Endodermal cell (in vitro differentiated cells): ENCODE data around the gene ELFN2. TPM values are rescaled to one million over a fixed set of nuclear protein-coding genes. Genes with fewer than 3 reads are reported as not detected.

Experiments
- DNase-seq: peaks from one replicate; pipeline ENCODE4 v3.0.0-alpha.2; 2017
- H3K27ac ChIP-seq: 2 replicates; pipeline ENCODE4 v1.5.1; 2013; ENCODE audit warnings: mild to moderate bottlenecking, low read depth, low read length, moderate library complexity
- H3K27me3 ChIP-seq: 2 replicates; pipeline ENCODE4 v1.6.1; 2013; ENCODE audit warnings: mild to moderate bottlenecking, low read length, moderate library complexity; ENCODE audit not compliant: insufficient read depth, control insufficient read depth, poor library complexity, severe bottlenecking
- H3K36me3 ChIP-seq: 2 replicates; pipeline ENCODE4 v1.7.0; 2013; ENCODE audit warnings: mild to moderate bottlenecking, low read length, moderate library complexity; ENCODE audit not compliant: control insufficient read depth, insufficient read depth
- H3K4me1 ChIP-seq: one replicate; pipeline ENCODE4 v1.7.0; 2013; ENCODE audit warnings: low read length; ENCODE audit not compliant: control insufficient read depth, insufficient read depth
- H3K4me3 ChIP-seq: 2 replicates; pipeline ENCODE4 v1.5.1; 2013; ENCODE audit warnings: mild to moderate bottlenecking, low read length, moderate library complexity
- H3K9ac ChIP-seq: 2 replicates; pipeline ENCODE4 v1.6.1; 2013; ENCODE audit warnings: mild to moderate bottlenecking, low read length, moderate library complexity; ENCODE audit not compliant: poor library complexity, severe bottlenecking; ENCODE audit errors: extremely low read depth
- H3K9me3 ChIP-seq: 2 replicates; pipeline ENCODE4 v1.6.1; 2013; ENCODE audit warnings: mild to moderate bottlenecking, low read length, moderate library complexity; ENCODE audit not compliant: control insufficient read depth
- H3K27ac Mint-ChIP-seq: 2 replicates; pipeline ENCODE4 v1.8.0; 2020; ENCODE audit warnings: mixed read lengths
- H3K27me3 Mint-ChIP-seq: 2 replicates; pipeline ENCODE4 v1.8.0; 2021; ENCODE audit warnings: mild to moderate bottlenecking, mixed read lengths; ENCODE audit not compliant: insufficient read depth
- H3K36me3 Mint-ChIP-seq: 2 replicates; pipeline ENCODE4 v1.8.0; 2020; ENCODE audit warnings: low read depth, mixed read lengths
- H3K4me1 Mint-ChIP-seq: 2 replicates; pipeline ENCODE4 v1.8.0; 2020; ENCODE audit warnings: mixed read lengths
- H3K4me3 Mint-ChIP-seq: 2 replicates; pipeline ENCODE4 v1.8.0; 2020; ENCODE audit warnings: mild to moderate bottlenecking, moderate library complexity, mixed read lengths
- H3K9me3 Mint-ChIP-seq: 2 replicates; pipeline ENCODE4 v1.8.0; 2020; ENCODE audit warnings: mild to moderate bottlenecking, mixed read lengths
- WGBS, 2 experiments: methylation state at CpG; one replicate each; pipeline versions ENCODE4 v1.1.5 to v1.1.7; 2013; ENCODE audit warnings: missing lambda C conversion rate in 2 of 2, mixed read lengths in 1 of 2; ENCODE audit not compliant: insufficient coverage in 1 of 2, insufficient read length in 1 of 2; 5-methylcytosine and 5-hydroxymethylcytosine counted together
- total RNA-seq, 2 donors: library from RNA; stranded (reverse); fragmentation: NEBNext Ultra II Directional in 1 of 2; extraction: Animal tissue kit (Norgen Biotek cat#: 25700) in 1 of 2; gene quantifications; 2 replicates in 1 of 2; 3 replicates in 1 of 2; pipeline ENCODE4 v1.2.1, GENCODE V29; 2021
- TF ChIP-seq, protein P1 (sequence below): fragments of 200-600 bp; sonication (generic); conservative IDR thresholded peaks from 2 replicates; pipeline ENCODE4 v1.5.0; 2021; ENCODE audit warnings: antibody characterized with exemption, mild to moderate bottlenecking

The ELFN2 gene
- total RNA-seq, 2 donors from 2014 or later, result 0.40 to 0.46 TPM

DNA sequence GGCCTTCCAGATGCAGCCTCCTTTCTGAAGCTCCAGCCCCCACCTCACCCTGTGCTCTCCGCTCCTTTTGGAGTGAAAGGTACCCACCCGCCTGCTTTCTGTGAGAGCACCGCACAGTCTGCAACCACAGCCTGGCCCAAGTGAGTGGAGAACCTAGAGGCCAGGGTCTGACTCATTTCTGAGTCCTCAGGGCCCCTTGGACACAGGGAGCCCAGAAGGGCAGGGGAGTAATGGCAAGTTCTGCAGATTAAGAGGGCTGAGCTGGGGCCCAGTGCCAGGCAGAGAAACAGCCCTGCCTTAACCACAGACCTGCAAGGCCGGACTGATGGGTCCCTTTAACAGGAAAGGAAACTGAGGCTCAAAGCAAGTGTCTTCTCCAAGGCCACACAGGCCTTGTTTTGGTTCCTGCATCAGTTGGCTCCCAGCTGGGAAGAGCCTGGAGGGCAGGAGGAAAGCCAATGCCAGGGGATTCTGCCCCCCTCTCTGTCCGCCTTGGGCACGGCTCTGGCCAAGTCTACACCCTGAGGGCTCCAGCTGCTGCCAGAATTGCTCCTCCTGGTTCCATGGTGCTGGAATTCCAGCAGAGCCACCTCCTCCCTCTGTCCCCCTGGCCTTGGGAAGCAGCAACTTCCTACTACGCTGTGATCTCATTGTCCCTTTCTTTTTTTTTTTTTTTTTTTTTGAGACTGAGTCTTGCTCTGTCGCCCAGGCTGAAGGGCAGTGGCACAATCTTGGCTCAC is 89.9 kb downstream of the ELFN2 start:
- WGBS, 2 experiments, result 92 to 100% methylated on average over 4 to 8 of the region's 8 CpGs
- Histone ChIP-seq H3K9ac (no peak overlapping the region), H3K27me3 (peaks cover 49% of the 10 kb centered on the region), H3K9me3 (no peaks in the 10 kb centered on the region), H3K4me1 (no peaks in the 10 kb centered on the region), H3K4me3 (no peak overlapping the region), H3K36me3 (no peaks in the 10 kb centered on the region), H3K27ac (no peak overlapping the region)
- TF ChIP-seq, protein P1, sequence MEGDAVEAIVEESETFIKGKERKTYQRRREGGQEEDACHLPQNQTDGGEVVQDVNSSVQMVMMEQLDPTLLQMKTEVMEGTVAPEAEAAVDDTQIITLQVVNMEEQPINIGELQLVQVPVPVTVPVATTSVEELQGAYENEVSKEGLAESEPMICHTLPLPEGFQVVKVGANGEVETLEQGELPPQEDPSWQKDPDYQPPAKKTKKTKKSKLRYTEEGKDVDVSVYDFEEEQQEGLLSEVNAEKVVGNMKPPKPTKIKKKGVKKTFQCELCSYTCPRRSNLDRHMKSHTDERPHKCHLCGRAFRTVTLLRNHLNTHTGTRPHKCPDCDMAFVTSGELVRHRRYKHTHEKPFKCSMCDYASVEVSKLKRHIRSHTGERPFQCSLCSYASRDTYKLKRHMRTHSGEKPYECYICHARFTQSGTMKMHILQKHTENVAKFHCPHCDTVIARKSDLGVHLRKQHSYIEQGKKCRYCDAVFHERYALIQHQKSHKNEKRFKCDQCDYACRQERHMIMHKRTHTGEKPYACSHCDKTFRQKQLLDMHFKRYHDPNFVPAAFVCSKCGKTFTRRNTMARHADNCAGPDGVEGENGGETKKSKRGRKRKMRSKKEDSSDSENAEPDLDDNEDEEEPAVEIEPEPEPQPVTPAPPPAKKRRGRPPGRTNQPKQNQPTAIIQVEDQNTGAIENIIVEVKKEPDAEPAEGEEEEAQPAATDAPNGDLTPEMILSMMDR, result no peak
- no peak for DNase-seq
- Mint-ChIP-seq H3K36me3 (no peaks in the 10 kb centered on the region), H3K4me1 (peaks cover 8% of the 10 kb centered on the region), H3K27ac (no peak overlapping the region), H3K4me3 (no peak overlapping the region), H3K27me3 (peaks cover 56% of the 10 kb centered on the region), H3K9me3 (no peaks in the 10 kb centered on the region)

DNA sequence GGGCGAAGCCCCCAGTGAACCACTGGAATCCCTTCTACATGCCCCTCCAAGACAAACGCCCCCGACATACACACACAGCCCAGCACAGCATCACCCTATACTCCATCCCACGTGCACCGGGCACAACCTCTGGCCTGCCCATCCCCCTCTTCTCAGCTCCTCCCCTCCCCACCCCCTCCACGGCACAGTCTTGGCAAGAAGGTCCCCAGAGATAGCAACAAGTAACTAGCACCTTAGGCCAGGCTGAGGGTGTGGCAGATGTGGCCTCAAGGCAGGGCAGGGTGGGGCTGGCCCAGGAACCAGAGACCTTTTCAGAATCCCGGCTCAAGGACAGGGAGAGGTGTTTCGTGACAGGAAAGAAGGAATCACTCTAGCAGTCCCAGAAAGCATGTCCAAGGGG is 90.7 kb downstream of the ELFN2 start:
- Mint-ChIP-seq H3K27me3 (peaks cover 55% of the 10 kb centered on the region), H3K36me3 (no peaks in the 10 kb centered on the region), H3K27ac (no peak overlapping the region), H3K4me3 (no peak overlapping the region), H3K9me3 (no peaks in the 10 kb centered on the region), H3K4me1 (peaks cover 8% of the 10 kb centered on the region)
- Histone ChIP-seq H3K27me3 (peaks cover 51% of the 10 kb centered on the region), H3K36me3 (no peaks in the 10 kb centered on the region), H3K4me1 (no peaks in the 10 kb centered on the region), H3K4me3 (no peak overlapping the region), H3K9me3 (no peaks in the 10 kb centered on the region), H3K27ac (no peak overlapping the region), H3K9ac (no peak overlapping the region)
- TF ChIP-seq, protein P1, result no peak
- WGBS, 2 experiments, result 61 to 63% methylated on average over 2 to 8 of the region's 8 CpGs
- no peak for DNase-seq

DNA sequence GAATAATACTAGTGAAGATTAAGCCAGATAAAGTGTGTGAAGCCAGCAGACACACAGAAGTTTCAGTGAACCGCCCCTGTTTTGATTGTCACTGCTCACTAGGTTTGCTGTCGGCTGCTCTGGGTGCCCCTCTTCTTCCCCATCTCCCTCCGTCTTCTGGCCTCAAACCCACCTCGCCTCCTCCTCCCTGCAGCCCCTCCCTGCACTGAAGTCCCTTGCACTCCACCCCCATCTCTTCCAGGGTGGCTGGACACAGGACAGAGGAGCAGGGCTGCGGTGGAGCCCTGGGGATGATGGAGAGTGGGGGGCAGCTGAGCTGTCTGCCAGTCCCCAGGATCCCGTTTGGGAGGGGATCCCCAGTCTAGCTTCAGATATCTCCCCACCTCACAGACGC is 91.5 kb downstream of the ELFN2 start:
- Histone ChIP-seq H3K9me3 (no peaks in the 10 kb centered on the region), H3K36me3 (no peaks in the 10 kb centered on the region), H3K4me1 (no peaks in the 10 kb centered on the region), H3K9ac (no peak overlapping the region), H3K27me3 (peaks cover 43% of the 10 kb centered on the region), H3K4me3 (no peak overlapping the region), H3K27ac (no peak overlapping the region)
- H3K27ac Mint-ChIP-seq, result no peak overlapping the region
- H3K36me3 Mint-ChIP-seq, result no peaks in the 10 kb centered on the region
- DNase-seq, result no peak
- peaks cover 51% of the 10 kb centered on the region for H3K27me3 Mint-ChIP-seq
- 20 to 30% methylated on average over 2 to 7 of the region's 7 CpGs for WGBS, 2 experiments
- TF ChIP-seq, protein P1, result no peak
- no peaks in the 10 kb centered on the region for H3K9me3 Mint-ChIP-seq
- peaks cover 8% of the 10 kb centered on the region for H3K4me1 Mint-ChIP-seq
- H3K4me3 Mint-ChIP-seq, result no peak overlapping the region
